Stimulated activated CD8-positive, alpha-beta memory T cell treated with anti-CD3 and anti-CD28 coated beads, Interleukin-4, amount 100 ng/mL, for 4 hours (primary cell): ENCODE measurements around the gene SV2A.
"Not testable (repeated sequence)": the region's sequence is repeated elsewhere in the genome, so short reads cannot be mapped to it uniquely, and the experiment has no call there.

Experiments
- DNase-seq, 2 donors: peaks; one replicate each; pipeline ENCODE4 v3.0.0-alpha.2; 2020; ENCODE audit warnings: low read depth in 2 of 2, low spot score in 1 of 2

SV2A gene

GRCh38 chr1:149887456-149888246, 30.0 kb downstream of the SV2A start:
- peak; percentile 44 to 49 for DNase-seq

- not testable (repeated sequence) for DNase-seq
These were observed 30.5 kb downstream of the SV2A start for GRCh38 chr1:149887196-149887455.

GRCh38 chr1:149886396-149887195, 31.0 kb downstream of the SV2A start:
- DNase-seq = peak; percentile 65 to 69

- DNase-seq = not testable (repeated sequence)
These were observed 31.6 kb downstream of the SV2A start for GRCh38 chr1:149886121-149886395.

- DNase-seq = peak in 1 of 2 donors; percentile 29
These were observed 32.1 kb downstream of the SV2A start for GRCh38 chr1:149885339-149886120.

GRCh38 chr1:149884433-149885338, 33.0 kb downstream of the SV2A start:
- no peak for DNase-seq

- DNase-seq = no peak
These were observed 33.9 kb downstream of the SV2A start for GRCh38 chr1:149883598-149884247.

GRCh38 chr1:149881876-149882275, 35.8 kb downstream of the SV2A start:
- no peak for DNase-seq

GRCh38 chr1:149879556-149879955, 38.1 kb downstream of the SV2A start:
- DNase-seq = no peak

GRCh38 chr1:149877211-149877946, 40.3 kb downstream of the SV2A start:
- no peak for DNase-seq

GRCh38 chr1:149873060-149873459, 44.6 kb downstream of the SV2A start:
- not testable (repeated sequence) for DNase-seq

GRCh38 chr1:149866887-149867286, 50.8 kb downstream of the SV2A start:
- not testable (repeated sequence) for DNase-seq

- DNase-seq = not testable (repeated sequence)
These were observed 56.1 kb downstream of the SV2A start for GRCh38 chr1:149861497-149862054.

- not testable (repeated sequence) for DNase-seq
These were observed 56.8 kb downstream of the SV2A start for GRCh38 chr1:149860684-149861496.

- DNase-seq = not testable (repeated sequence)
These were observed 57.4 kb downstream of the SV2A start for GRCh38 chr1:149860271-149860670.
